HG03095 (cell line): Measurements from ENCODE around the gene AFMID.
"Not testable (repeated sequence)": the region's sequence is repeated elsewhere in the genome, so short reads cannot be mapped to it uniquely, and the experiment has no call there.

Experiments used
- ATAC-seq: cut with Tn5 transposase; IDR thresholded peaks from one replicate; pipeline ENCODE4 v1.9.1; 2021; ENCODE audit warnings: moderate library complexity; ENCODE audit not compliant: unreplicated experiment

The AFMID gene

DNA sequence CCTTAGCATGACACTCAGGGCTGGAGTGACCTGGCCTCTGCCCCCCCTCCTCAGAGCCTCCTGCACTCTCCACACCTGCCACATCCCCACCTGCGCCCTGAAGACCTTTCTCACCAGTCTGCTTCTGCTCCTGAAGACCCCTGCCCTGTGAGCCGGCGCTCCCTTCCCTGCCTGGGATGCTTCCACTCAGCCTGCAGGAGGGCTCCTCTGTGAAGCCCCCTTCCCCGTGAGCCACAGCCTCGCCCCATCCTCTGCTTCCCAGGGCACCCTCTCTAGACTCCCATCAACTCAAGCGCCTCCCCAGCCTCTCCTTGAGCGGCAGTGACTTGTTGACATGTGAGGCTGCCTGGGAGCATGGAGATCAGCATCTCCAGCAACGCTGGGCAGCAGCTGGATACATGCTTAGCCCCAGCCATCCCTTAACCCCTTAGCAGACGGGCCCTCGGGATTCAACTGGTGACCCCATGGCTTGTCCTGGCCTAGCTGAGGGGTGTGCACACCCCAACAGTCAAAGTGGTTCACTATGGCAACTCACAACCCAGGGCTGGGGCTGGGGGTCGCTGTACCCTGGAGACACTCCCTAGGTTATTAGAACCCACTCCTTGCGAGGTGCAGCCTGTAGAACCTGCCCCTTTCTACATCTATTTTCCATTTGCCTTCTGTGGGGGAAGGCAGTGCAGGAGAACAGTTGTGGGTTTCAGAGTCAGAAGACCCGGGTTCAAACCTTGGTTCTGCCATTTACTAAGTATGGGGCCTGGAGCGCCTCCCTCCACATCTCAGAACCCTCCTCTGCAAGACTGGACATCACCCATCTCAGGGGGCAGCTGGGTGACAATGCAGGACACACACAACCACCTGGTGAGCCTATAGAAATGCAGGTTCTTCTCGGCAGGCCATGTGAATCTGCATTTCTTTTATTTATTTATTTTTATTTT lies 65.8 kb downstream of the AFMID start:
- ATAC-seq, result no peak

DNA sequence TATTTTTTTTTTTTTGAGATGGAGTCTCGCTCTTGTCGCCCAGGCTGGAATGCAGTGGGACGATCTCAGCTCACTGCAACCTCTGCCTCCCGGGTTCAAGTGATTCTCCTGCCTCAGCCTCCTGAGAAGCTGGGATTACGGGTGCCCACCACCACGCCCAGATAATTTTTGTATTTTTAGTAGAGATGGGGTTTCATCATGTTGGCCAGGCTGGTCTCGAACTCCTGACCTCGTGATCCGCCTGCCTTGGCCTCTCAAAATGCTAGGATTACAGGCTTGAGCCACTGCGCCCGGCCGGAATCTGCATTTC lies 66.4 kb downstream of the AFMID start:
- not testable (repeated sequence) for ATAC-seq

DNA sequence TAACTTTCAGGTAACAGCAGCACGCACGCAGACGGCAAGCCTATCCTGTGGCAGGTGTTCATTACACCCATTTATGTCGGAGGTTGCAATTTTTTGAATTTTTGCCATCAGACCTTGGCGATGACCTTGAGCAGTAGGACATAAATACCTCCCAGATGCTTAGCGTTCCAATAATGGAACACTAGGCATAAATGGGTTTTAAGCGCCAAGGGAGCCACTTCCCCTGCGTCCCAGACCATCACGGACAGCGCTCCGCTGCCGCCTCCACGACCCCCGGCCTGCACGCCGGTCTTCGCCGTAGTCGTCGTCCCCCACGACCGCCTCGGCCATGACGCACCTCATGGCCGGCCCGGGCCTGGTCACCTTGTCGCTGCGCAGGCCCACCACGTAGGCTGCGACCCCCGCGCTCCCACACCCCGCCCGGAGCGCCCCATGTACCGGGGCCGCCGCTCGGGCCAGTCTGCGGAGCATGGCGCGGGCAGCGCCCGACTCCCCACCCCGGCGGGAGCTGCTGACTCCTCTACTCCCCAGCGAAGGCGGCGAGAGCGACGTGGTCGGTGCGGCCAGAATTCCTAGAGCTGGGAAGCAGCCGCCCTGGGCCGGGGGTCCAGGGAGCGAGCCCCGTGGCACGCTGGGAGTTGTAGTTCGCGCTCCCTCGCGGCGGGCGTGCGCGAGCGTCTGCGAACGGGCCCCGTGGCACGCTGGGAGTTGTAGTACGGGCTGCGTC lies 66.9 kb downstream of the AFMID start:
- peak; percentile 43 for ATAC-seq

DNA sequence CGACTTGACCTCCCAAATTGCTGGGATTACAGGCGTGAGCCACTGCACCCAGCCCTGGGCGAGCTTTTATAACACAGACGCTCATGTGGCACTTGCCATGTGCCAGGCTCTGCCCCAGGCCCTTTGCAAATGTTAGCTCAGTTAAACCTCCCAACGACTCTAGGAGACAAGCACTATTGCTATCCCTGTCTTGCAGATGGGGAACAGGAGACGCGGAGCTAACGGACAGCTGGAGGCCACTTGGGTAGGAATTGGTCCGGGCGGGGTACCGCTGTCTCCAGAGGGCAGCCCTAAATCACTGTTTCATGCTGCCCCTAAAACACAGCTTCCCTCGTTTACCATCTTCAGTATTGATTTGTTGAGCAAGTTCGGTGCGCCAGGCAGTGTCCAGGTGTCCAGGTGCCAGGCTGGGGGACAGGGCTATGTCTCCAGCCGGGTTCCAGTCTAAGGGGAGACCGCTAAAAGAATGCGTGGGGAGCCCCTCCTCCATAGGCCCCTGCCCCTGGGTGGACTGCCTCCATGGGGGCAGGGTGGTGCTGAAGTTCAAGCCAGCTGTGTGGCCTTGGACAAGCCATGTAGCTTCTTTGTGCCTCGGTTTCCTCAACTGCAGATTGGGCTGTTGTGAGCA lies 68.0 kb downstream of the AFMID start:
- ATAC-seq, result no peak

DNA sequence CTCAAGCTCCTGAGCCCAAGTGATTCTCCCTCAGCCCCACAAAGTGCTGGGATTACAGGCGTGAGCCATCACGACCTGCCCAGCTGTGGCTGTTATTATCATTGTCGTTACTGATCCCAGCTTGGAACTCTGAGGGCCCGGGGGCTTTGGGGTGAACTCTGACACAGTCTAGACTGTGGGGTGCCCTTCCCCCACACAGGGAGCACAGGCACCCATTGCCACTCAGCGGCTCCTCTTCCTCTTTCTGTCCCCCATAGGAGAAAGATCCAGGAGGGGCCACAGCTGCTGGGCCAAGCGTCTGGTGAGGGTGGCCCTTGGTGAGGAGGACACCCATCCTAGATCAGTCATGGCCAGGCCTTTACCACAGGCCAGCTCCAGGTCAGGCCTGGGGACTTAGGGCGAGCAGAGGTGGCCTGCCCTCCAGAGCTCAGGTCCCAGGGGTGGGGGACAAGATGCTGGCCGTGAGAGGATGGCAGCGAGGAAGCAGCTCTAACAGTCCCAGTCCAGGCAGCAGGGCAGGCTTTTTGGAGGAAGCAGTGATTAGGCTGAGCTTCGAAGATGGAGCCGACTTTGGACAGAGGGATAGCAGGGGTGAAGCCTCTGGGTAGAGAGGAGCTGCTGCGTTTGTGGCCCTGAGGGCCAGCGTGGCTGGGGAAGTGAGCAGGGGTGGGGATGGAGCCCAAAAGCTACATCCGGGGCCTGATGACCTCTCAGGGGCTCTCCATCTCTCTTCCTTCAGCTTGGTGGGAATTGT lies 69.0 kb downstream of the AFMID start:
- ATAC-seq, result no peak

DNA sequence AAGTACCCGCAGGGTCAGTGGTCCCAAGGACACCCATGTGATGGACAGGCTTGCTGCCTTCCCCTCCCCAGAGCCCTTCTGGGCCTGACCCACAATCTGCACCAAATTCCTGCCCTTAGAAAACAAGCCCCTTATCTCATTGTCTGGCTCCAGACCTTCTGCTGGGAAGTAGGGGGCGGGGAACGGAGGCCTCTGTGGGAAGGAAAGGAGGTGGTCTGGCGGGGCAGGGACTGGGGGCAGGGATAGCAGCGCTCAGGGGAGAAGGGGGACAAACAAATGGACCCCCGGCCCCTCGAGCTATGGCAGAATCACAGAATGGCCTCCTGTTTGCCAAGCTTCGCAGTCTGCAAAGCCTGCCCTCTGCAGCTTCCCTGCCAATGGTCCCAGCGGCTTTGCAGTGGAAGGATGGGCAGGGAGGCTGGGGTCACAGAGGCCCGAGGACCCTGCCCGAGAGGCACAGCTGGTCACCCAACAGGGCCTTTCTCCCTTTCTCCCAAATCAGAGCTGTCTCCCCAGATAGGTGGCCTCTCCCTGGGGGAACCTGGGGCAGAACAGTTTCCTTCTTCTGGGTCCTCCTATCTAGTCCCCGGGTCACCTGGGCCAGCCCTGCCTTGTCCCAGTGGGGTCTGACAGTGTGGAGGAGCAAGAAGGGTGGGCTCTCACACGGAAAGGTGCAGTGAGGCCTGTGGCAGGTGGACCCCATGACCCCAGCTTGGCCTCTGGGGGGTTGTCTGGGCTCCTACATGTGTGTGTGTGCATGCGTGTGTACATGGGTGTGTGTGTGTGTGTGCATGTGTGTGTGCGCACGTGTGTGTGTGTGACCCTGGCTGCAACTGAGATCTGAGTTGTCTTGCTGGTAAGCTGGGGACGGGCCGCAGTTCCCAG lies 69.8 kb downstream of the AFMID start:
- no peak for ATAC-seq
